HK-2 (cell line): ENCODE data around the gene ATG7.
"Not testable (repeated sequence)": the region's sequence is repeated elsewhere in the genome, so short reads cannot be mapped to it uniquely, and the experiment has no call there.

ENCODE experiments used
- DNase-seq: peaks from one replicate; pipeline ENCODE4 v3.0.0-alpha.2; 2018; ENCODE audit not compliant: unreplicated experiment

Gene ATG7

DNA sequence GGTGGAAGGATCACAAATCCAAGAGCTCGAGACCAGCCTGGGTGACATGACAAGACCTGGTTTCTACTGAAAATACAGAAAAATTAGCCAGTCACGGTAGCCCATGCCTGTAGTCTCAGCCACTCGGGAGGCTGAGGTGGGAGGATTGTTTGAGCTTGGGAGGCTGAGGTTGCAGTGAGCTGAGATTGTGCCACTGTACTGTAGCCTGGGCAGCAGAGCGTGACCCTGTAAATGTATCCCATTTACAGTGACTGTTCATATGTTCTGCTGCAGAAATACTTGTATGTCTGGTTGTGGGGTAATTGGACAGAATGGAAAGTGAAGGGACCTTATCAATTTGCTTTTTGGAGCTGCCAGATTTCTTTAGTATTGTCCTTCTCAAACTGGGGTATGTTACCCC is 24.9 kb downstream of the ATG7 start:
- no peak for DNase-seq

DNA sequence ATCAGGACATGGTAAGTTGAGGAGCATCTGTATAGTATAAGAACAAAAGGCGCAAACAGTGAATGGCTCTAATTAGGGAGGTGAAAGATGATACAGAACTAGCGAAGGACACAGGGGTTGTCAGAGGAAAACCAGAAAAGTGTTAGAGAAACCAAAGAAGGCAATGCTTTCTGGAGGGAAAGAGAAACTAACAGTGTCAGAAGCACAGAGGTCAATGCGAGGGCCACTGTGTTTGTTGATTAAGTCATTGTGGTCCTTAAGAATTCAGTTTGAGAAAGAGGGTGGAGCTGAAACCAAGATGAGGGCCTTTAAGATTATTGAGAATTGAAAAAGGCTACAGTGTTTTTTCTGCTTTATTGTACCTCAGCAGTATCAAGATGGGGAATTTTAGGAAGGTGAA is 28.8 kb downstream of the ATG7 start:
- no peak for DNase-seq

DNA sequence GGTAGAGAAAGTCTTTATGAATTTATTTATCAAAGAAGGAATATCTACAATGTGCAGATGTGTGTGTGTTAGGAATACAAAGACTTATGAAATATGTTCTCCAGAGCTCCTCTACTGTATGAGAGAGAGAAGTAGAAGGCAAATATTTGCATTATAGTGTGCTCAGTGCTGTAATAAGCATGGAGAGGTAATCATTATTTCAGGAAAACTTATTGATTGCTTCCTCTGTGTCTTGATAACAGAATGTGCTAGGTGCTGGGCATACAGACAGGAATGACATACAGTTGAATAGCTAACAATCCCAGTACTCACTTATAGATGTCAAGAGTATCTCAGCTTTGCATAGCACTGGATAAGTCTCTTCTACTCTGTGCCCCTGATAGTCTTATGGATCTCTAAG is 30.2 kb downstream of the ATG7 start:
- DNase-seq: no peak

DNA sequence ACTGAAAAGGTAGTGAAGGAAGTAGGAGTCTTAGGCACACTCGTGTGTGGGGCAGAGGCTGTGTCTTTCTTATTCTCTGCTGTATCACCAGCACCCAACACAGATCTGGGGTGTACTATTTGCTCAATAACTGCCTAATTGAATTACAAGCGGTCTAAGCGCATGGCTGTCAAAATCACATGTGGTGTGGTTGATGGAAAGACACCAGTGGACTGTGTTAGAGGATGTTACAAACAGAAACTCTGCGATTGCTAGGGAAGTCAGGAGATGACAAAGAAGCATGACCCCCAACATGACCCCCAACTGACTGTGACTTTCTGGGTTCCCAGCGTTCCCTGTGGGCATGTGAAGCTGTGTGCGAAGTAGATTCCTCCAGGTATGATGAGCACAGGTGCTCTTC is 32.0 kb downstream of the ATG7 start:
- no peak for DNase-seq

DNA sequence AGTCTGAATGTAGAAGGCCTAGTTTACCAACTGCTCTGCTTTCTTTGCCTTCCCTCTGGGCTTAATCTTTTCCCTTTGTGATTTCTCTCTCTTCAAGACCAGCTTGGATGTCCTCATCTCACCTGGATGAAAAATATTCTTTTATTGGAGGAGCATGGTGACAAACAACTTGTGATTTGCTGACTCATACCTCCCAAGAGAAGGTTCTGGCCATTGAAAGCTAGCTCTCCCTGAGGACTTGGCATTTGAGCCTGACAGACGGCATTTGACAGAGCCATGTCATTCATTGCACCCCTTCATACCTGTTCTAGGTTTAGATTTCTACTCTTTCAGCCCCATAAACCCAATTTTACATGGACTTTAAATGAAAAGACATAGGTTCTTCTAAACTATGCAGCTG is 33.3 kb downstream of the ATG7 start:
- no peak for DNase-seq

DNA sequence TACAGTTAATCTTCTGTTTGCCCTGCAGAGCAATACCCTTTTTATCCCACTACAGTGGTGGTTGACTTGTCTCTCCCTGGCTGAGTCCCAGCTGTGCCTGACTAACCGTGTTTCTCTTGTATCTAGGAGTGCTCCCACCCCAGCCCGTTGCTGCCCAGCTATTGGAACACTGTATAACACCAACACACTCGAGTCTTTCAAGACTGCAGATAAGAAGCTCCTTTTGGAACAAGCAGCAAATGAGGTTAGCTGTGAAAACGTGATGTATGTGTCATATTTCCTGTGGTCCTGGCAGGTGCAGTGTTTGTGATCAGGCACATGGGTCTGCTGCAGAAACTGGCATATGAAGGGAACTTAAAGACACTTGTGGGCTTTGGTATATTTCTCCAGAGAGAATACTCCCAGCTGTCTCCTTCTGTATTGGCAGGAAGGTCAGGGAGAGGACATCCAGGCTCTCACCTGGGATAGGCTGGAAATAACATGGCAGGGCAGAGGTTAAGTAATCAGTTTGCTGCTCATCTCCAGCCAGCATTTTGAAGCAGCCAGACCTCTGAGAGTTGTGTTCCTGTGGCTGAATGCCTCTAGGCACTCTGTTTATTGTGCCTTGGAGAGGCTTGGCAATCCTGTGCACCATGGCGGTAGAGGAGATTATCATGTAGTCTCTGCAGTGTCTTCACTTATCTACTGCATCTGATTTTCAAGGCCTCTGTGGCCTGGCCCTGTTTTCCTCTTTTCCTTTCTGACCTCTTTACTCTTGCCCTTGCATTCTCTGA is 34.8 kb downstream of the ATG7 start:
- DNase-seq: no peak

DNA sequence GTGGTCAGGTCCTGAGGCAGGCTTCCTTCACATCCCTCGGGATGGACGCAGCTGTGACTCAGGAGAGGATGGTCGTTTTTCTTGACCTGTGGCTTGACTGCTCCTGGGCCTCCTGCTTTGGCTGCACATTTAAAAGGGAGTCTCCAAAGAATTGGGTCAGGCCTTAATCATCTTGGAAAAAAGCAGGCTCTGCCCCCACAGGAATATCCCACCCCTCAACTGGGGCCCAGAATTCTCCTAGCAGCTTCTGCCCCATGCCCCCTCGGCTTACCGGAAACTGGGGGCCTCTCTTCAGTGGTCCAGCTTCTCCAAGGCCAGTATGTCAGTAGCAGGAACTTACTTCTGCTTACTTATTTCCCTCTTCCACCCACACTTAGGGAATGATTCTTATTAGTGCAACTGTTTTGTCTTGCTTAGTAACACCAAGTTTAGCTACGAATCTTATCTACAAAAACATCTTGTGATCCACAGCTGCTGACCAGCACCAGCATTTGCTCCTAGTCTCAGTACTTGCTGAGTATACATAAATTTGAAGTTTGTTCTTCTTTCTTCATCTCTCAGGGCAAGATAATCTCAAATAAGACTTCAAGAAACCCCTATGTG is 35.7 kb downstream of the ATG7 start:
- DNase-seq: no peak

DNA sequence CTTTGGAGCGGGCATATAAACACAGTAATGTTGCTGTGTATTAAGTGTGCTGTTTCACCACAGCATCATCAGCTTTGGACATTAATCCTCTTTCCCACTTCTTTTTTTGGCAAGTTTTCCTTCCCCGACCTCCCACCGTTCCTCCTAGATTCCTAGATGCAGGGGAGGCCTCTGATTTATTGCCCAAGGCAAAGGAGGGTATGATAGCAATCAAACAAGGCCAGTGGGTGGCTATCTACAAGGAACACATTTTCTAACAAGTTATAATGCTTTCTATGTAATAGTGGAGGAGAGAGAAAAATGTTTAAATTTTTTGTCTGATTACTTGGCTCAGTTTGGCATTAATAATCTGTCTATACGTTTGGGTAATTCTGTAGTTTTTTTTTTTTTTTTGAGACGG is 38.1 kb downstream of the ATG7 start:
- DNase-seq: no peak

DNA sequence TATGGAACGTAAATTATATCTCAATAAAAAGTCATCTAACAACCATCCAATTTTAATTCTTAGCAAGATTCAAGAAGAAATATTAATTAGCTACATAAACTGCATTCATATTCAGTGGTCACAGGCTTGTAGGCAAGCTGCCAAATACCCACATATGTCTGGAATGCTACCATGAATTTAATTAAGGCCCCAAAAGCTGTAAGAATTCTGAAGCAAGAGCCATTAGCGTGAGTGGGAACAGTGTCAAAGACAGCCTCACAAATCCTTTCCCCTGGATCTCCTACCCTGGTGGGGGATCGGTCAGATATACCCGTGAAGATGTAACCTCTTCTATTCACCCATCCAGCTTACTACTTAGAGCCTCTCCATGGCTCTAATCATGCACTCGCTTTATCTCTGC is 40.0 kb downstream of the ATG7 start:
- DNase-seq: no peak

DNA sequence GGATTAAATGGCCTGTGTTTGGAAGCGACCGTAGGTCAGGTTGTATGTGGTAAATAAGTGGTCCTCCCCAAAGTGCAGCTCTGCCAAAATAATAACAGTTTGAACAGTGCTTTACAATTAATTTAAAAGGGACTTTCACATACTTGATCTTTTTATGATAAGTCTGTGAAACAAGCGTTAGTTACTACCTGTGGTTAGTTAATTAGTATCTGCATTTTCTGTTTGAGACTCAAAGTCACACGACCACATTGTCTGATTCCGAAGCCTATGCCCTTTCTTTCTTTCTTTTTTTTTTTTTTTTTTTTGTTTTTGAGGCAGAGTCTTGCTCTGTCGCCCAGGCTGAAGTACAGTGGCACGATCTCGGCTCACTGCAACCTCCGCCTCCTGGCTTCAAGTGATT is 45.1 kb downstream of the ATG7 start:
- no peak for DNase-seq

DNA sequence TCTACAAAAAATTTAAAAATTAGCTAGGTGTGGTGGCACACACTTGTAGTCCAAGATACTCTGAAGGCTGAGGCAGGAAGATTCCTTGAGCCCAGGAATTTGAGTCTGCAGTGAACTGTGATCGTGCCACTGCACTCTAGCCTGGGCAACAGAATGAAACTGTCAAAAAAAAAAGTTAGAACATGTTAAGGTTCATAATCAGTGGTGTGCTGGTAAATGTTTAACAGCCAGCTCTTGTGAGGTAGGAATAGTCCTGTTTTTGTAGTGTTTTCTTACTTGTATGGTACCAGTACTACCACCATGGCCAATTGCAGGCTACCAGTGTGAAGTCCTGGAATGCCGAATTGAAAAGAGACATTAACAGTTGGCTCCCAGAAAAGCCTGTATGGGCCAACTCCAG is 50.7 kb downstream of the ATG7 start:
- DNase-seq: no peak

DNA sequence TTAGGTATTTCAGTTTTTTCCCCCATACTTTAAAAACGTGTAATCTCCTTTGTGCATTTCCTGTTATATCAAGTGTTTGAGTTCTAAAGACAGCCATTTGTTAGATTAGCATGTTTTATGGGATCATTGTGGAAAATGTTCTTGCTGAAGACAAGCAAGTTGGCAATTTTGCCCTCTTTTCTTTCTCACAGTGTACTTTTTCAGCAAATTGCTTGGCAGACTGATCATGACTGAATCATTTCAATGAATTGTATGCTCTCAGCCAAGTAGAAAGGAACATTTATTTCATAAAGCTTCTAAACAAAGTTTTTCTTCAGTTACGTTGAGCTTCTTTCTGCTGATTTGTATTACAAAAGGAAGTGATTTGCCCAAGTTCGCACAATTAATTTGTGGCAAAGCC is 51.6 kb downstream of the ATG7 start:
- no peak for DNase-seq

DNA sequence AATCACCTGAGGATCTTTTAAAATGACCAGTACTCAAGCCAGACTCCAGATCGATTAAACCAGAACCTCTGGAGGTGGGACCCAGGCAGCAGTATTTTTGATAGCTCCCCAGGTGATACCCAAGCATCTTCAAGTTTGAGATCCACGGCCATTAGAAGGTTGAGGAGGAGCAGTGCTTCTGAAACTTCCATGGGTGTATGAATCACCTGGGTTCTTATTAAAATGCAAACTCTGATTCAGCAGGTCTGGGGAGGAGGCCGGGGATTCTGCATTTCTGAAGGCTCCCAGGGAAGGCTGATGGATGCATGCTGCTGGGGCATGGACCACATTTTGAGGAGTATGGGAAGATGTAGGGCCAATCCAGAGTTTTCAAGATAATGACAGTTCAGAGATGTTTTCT is 55.4 kb downstream of the ATG7 start:
- DNase-seq: no peak

DNA sequence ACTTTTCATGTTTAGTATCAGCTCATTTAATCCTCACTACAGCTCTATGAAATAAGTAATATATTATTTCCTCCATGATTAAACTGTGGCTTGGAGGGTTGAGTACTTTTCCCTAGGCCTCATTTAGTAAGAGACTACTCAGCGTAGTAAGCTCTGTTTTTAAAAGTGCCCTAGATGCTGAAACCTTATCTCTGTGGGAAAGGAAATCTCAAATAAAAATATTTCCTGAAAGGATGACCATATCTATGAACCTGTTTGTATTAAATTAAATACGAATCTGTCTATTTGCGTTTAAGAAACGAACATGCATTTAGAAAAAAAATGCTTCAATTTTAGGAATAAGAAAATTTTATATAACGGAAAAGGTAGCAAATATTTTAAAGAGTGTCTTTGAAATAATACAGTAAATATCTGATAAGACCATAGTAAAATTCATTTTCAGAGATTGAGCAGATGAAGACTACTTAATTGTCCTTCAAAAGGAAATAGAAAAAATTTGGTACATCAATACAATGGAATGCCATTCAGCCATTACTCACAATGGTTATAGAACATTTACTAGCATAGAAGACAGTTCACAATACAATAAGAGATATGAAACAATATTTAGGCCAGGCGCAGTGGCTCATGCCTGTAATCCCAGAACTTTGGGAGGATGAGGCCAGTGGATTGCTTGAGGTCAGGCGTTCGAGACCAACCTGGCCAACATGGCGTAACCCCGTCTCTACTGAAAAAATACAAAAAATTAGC is 56.2 kb downstream of the ATG7 start:
- DNase-seq: no peak

DNA sequence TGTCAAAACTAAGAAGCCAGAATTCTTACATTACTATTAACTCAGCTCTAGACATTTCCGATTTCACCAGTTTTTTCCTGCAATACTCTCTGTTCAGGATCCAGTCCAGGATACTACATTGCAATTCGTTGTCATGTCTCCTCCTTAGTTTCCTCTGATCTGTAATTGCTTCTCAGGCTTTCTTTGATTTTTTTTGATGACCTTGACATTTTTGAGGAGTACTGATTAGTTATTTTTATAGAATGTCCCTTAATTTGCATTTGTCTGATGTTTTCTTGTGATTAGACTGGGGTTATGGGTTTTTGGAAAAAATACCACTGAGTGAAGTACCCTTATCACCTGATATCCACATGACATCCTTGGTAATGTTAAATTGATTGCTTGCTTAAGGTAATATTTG is 57.6 kb downstream of the ATG7 start:
- no peak for DNase-seq

DNA sequence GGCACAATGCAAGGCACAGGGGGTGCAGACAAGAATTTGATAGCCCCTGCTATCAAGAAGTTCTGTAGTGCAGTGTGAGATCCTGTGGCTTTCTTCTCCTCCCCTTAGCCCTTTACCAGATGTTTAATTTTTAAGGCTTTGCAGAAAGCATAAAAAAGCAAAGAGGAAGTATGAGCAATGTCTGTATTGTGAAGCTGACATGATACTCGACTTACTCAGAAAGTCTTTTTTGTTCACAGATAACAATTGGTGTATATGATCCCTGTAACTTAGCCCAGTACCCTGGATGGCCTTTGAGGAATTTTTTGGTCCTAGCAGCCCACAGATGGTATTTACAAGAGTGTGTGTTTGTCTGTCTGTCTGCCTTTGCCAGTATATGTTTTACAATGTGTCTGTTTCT is 58.9 kb downstream of the ATG7 start:
- DNase-seq: no peak

DNA sequence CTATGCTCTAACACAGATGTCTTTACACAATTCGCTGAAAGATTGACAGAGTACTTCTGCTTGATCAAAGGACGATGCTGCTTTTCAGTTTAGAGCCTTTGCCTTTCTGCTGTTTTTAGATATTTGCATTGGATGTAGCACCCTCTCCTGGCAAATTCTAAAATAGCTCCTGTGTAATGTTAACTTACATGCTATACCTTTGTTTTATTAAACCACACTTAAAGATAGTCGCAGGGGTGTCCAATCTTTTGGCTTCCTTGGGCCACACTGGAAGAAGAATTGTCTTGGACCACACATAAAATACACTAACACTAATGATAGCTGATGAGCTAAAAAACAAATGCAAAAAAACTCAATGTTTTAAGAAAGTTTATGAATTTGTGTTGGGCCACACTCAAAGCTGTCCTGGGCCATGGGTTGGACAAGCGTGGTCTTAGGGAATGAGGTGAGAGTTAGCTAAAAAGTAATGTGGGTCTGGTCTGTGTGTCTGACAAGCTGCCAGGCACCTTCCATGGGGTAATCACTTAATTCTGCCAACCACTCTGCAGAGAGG is 62.9 kb downstream of the ATG7 start:
- peak; percentile 2 for DNase-seq

DNA sequence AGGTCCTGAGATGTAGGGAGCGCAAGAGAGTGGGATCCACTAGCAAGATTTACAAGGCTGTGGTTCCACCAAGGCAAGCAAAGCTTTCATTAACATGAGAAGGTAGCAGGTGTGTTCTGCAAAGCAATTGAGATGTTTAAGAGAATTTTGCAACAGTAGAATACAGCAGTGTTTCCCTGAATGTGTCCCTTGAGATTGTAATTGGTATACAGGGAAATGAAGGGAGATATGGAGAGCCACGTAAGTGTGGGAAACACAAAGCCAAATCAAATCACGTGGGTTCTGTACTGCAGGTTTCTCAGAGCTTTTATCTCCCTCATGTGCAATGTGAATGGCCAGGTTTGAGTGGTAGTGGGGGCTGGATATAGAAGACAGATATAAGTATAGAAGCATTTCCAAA is 67.3 kb downstream of the ATG7 start:
- DNase-seq: no peak

DNA sequence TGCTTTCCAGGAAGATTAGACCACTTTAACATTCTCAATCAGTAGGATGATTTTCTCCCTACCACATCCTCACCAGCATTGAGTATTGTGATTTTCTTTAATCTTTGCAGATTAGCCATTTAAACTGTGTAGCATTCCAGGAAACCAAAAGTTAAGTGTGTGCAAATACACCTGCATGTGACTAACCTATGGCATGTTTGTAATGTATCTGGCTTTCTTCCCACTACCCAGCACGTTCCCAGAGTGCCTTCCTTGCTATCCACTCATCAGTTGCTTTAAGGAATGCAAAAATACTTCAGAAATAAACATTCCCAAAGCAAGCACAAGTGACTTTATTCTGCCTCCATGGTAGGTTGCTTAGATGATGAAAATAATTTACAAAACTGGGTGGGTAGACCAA is 74.2 kb downstream of the ATG7 start:
- no peak for DNase-seq

DNA sequence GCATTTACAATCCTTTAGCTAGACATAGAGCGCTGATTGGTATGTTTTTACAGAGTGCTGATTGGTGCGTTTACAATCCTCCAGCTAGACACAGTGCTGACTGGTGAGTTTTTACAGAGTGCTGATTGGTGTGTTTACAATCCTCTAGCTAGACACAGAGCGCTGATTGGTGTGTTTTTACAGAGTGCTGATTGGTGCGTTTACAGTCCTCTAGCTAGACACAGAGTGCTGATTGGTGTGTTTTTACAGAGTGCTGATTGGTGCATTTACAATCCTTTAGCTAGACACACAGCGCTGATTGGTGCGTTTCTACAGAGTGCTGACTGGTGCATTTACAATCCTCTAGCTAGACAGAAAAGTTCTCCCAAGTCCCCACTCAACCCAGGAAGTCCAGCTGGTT is 76.7 kb downstream of the ATG7 start:
- not testable (repeated sequence) for DNase-seq

DNA sequence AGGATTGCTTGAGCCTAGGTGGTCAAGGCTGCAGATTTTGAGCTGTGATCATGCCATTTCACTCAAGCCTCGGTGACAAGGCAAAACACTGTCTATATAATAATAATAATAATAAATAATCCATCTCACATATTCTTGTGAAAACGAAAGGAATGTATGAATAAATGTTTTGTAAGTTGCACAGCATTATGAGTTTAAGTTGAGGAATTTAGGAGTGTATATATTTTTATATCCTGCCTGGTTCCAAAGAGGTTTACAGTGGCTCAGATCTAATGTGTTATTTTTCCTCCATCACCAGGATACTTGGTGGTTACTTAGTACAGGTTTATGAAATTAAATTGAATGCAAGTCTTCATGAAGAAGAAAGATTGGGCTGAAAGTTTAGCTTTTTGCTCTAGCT is 77.2 kb downstream of the ATG7 start:
- DNase-seq: no peak

DNA sequence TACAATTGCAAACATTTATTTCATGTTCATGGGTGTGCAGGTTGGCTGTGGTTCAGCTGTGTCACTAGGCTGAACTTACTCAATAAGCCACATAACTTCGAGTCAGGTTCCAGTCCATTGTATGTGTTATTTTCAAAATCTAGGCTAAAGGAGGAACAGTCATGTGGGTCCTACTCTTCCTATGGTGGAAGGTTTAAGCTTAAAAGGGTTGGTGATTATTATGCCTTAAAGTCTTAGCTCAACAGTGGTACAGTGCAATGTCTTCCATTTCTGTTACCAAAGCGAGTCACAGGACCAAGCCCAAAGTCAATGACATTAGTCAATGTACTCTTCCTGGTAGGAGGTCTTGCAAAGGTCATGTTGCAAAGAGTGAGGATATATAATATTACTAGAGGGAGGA is 78.2 kb downstream of the ATG7 start:
- no peak for DNase-seq

DNA sequence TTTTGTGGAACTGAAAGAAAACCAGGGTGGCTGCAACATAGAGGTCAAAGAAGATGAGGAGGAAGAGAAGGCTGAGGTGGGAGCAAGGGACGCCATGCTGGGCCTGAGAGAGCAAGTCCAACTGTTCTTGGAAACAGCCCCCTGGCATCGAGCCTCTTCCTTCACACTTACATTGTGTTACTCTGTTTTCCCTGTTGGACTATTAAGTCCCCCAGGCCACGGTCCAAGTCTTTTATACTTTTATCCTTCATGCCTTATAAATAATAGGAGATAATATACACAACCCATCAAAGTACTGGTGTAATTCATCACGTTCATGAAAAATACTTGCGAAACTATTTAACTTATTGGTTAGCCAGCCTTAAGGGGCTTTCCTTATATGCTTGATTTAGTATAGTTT is 79.3 kb downstream of the ATG7 start:
- no peak for DNase-seq
